GM12878 (cell line): ENCODE results near the gene SNHG17.

Experiments
- ATF3 ChIP-seq: IDR thresholded peaks from 2 replicates; pipeline ENCODE4 v1.6.1; 2011; ENCODE audit warnings: low read depth, mild to moderate bottlenecking, low read length, moderate library complexity, borderline replicate concordance; ENCODE audit errors: extremely low read depth
- CHD2 ChIP-seq: IDR thresholded peaks from 2 replicates; pipeline ENCODE4 v1.6.1; 2011; ENCODE audit warnings: low read depth, low read length, improper control_type of control experiment, borderline replicate concordance
- DPF2 ChIP-seq: fragments of 450-650 bp; IDR thresholded peaks from 2 replicates; pipeline ENCODE4 v1.6.1; 2017; ENCODE audit warnings: mild to moderate bottlenecking
- EP300 ChIP-seq, 2 experiments: fragments of 150-350 bp in 1 of 2; IDR thresholded peaks; 2 replicates each; pipeline ENCODE4 v1.6.1; 2011 to 2012; ENCODE audit warnings: low read depth in 2 of 2, low read length in 2 of 2, borderline replicate concordance in 1 of 2, improper control_type of control experiment in 1 of 2, inconsistent platforms in 1 of 2; ENCODE audit not compliant: control insufficient read depth in 1 of 2
- MYC ChIP-seq: IDR thresholded peaks from 2 replicates; pipeline ENCODE4 v1.6.1; 2011; ENCODE audit warnings: mild to moderate bottlenecking, low read length, moderate library complexity, inconsistent platforms; ENCODE audit not compliant: insufficient read depth, insufficient replicate concordance, insufficient read length, severe bottlenecking
- POU2F2 ChIP-seq: IDR thresholded peaks from 3 replicates; pipeline ENCODE4 v1.6.1; 2011; ENCODE audit warnings: low read depth, mild to moderate bottlenecking, low read length, borderline replicate concordance
- TCF7 ChIP-seq: IDR thresholded peaks from 2 replicates; pipeline ENCODE4 v1.6.1; 2014; ENCODE audit warnings: antibody characterized with exemption, borderline replicate concordance
- TF ChIP-seq, protein P1 (sequence below), 3 experiments: IDR thresholded peaks in 2 of 3; conservative IDR thresholded peaks in 1 of 3; 2 replicates each; pipeline ENCODE4 v1.5.1; 2011; ENCODE audit warnings: low read depth in 3 of 3, low read length in 3 of 3, mild to moderate bottlenecking in 3 of 3, control low read depth in 2 of 3, moderate library complexity in 2 of 3, inconsistent platforms in 1 of 3, mixed read lengths in 1 of 3; ENCODE audit not compliant: control insufficient read depth in 2 of 3, insufficient read depth in 1 of 3; ENCODE audit errors: extremely low read depth in 1 of 3

- TF ChIP-seq, protein P1, sequence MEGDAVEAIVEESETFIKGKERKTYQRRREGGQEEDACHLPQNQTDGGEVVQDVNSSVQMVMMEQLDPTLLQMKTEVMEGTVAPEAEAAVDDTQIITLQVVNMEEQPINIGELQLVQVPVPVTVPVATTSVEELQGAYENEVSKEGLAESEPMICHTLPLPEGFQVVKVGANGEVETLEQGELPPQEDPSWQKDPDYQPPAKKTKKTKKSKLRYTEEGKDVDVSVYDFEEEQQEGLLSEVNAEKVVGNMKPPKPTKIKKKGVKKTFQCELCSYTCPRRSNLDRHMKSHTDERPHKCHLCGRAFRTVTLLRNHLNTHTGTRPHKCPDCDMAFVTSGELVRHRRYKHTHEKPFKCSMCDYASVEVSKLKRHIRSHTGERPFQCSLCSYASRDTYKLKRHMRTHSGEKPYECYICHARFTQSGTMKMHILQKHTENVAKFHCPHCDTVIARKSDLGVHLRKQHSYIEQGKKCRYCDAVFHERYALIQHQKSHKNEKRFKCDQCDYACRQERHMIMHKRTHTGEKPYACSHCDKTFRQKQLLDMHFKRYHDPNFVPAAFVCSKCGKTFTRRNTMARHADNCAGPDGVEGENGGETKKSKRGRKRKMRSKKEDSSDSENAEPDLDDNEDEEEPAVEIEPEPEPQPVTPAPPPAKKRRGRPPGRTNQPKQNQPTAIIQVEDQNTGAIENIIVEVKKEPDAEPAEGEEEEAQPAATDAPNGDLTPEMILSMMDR (IDR thresholded peaks at IDR 0.05 in 2 of 3, conservative IDR thresholded peaks at IDR 0.05 in 1 of 3; ENCODE audit: control insufficient read depth in 2 of 3, extremely low read depth in 1 of 3, insufficient read depth in 1 of 3, low read depth in 3 of 3, low read length in 3 of 3) = no peak
- no peak for TF ChIP-seq DPF2
- no peak for TF ChIP-seq TCF7
- TF ChIP-seq POU2F2 = no peak
- no peak for TF ChIP-seq EP300 (IDR thresholded peaks at IDR 0.05; ENCODE audit: borderline replicate concordance in 1 of 2, control insufficient read depth in 1 of 2, low read depth in 2 of 2, low read length in 2 of 2)
- no peak for TF ChIP-seq ATF3
- no peak for TF ChIP-seq MYC
- TF ChIP-seq CHD2 = no peak
These were observed 61.2 kb downstream of the SNHG17 start for GRCh38 chr20:38373898-38374297.
